K562 (cell line): ENCODE results near the gene SNRPA. TPM values are rescaled to one million over a fixed set of nuclear protein-coding genes. Genes with fewer than 3 reads are reported as not detected.
A peak's percentile ranks its signal among the peaks of the same experiment; 100 is the strongest.

Experiments used
- ARID1B ChIP-seq: fragments of 450-650 bp; IDR thresholded peaks from 2 replicates; pipeline ENCODE4 v1.6.1; 2016; ENCODE audit warnings: antibody characterized with exemption, mild to moderate bottlenecking, inconsistent platforms
- BRD9 ChIP-seq: fragments of 450-650 bp; IDR thresholded peaks from 2 replicates; pipeline ENCODE4 v1.6.1; 2018; ENCODE audit warnings: low read depth; ENCODE audit not compliant: partially characterized antibody
- CHCHD3 ChIP-seq: fragments of 250-450 bp; sonication (Bioruptor Pico); IDR thresholded peaks from 2 replicates; pipeline ENCODE4 v2.1.2; 2022; ENCODE audit warnings: mild to moderate bottlenecking
- CTCF ChIP-seq, 3 experiments: IDR thresholded peaks in 2 of 3; conservative IDR thresholded peaks in 1 of 3; 2 replicates each; pipeline ENCODE4 v1.5.1; 2011 to 2012; ENCODE audit warnings: low read length in 3 of 3, mild to moderate bottlenecking in 3 of 3, control low read depth in 2 of 3, improper control_type of control experiment in 1 of 3, inconsistent platforms in 1 of 3, low read depth in 1 of 3, mixed read lengths in 1 of 3, moderate library complexity in 1 of 3; ENCODE audit not compliant: insufficient read depth in 2 of 3
- DNMT1 ChIP-seq: fragments of 450-650 bp; IDR thresholded peaks from 2 replicates; pipeline ENCODE4 v1.6.1; 2016; ENCODE audit warnings: antibody characterized with exemption, mild to moderate bottlenecking
- E2F3 ChIP-seq: fragments of 250-450 bp; sonication (Bioruptor Pico); IDR thresholded peaks from 2 replicates; pipeline ENCODE4 v1.4.0; 2020; ENCODE audit warnings: mild to moderate bottlenecking
- ELF1 ChIP-seq: fragments of 200-800 bp; sonication (Bioruptor generic); IDR thresholded peaks from 2 replicates; pipeline ENCODE4 v1.6.1; 2016; ENCODE audit warnings: missing genetic modification characterization, missing compliant biosample characterization
- KLF10 ChIP-seq: fragments of 250-450 bp; sonication (Bioruptor Pico); IDR thresholded peaks from 2 replicates; pipeline ENCODE4 v1.6.1; 2021; ENCODE audit warnings: matching md5 sums
- NFATC3 ChIP-seq: fragments of 450-650 bp; IDR thresholded peaks from 2 replicates; pipeline ENCODE4 v1.6.1; 2017; ENCODE audit warnings: mild to moderate bottlenecking
- SMARCB1 ChIP-seq: IDR thresholded peaks from 2 replicates; pipeline ENCODE4 v1.6.1; 2011; ENCODE audit warnings: improper control_type of control experiment, low read depth; ENCODE audit not compliant: insufficient read length
- TEAD1 ChIP-seq, 2 experiments: fragments of 450-650 bp in 1 of 2; sonication (generic) in 1 of 2; formaldehyde crosslinking; IDR thresholded peaks; 2 replicates each; pipeline versions ENCODE4 v1.4.0 to v1.8.0; 2020 to 2022; ENCODE audit warnings: mild to moderate bottlenecking in 2 of 2, missing genetic modification reagents in 1 of 2
- ZBTB40 ChIP-seq, 2 experiments: fragments of 450-650 bp in 1 of 2; sonication (generic) in 1 of 2; formaldehyde crosslinking in 1 of 2; IDR thresholded peaks; 2 replicates each; pipeline versions ENCODE4 v1.7.1 to v1.9.0; 2016 to 2022; ENCODE audit warnings: inconsistent platforms in 1 of 2, mild to moderate bottlenecking in 1 of 2, missing genetic modification reagents in 1 of 2
- ZNF444 ChIP-seq: fragments of 250-450 bp; sonication (Bioruptor Pico); IDR thresholded peaks from 2 replicates; pipeline ENCODE4 v1.4.0; 2020; ENCODE audit warnings: mild to moderate bottlenecking, moderate library complexity
- polyA plus RNA-seq, 8 experiments: library from polyadenylated mRNA; depleted of rRNA in 4 of 8; stranded (reverse) in 5 of 8; unstranded in 3 of 8; fragments of >200 nt; fragmentation: Nextera tagmentation in 2 of 8; fragmentation: Illumina TruSeq in 1 of 8; extraction: Ambion mirVana in 2 of 8; extraction: Trizol in 1 of 8; gene quantifications; 2 replicates each; pipeline versions ENCODE4 v1.2.1 to v1.2.3, GENCODE V29; 2011 to 2014; ENCODE audit warnings: inconsistent platforms in 1 of 8, missing spikeins in 1 of 8
- total RNA-seq, 7 experiments: library from RNA; depleted of rRNA in 6 of 7; stranded (reverse); fragments of >200 nt in 6 of 7; fragmentation: Illumina TruSeq in 2 of 7; extraction: Trizol in 2 of 7; gene quantifications; 2 replicates each; pipeline versions ENCODE4 v1.2.1 to v1.2.3, GENCODE V29; 2011 to 2021; ENCODE audit warnings: low replicate concordance in 1 of 7
- TF ChIP-seq, protein P1 (sequence below): fragments of 450-650 bp; IDR thresholded peaks from 2 replicates; pipeline ENCODE4 v1.6.1; 2016; ENCODE audit warnings: low read depth, mild to moderate bottlenecking, moderate library complexity

SNRPA gene
- total and polyA plus RNA-seq, 9 of the 15 experiments (the other 6 are each of a cell fraction or from before 2014, with no cell fraction given): 16.3 to 311 (median 193) TPM

DNA sequence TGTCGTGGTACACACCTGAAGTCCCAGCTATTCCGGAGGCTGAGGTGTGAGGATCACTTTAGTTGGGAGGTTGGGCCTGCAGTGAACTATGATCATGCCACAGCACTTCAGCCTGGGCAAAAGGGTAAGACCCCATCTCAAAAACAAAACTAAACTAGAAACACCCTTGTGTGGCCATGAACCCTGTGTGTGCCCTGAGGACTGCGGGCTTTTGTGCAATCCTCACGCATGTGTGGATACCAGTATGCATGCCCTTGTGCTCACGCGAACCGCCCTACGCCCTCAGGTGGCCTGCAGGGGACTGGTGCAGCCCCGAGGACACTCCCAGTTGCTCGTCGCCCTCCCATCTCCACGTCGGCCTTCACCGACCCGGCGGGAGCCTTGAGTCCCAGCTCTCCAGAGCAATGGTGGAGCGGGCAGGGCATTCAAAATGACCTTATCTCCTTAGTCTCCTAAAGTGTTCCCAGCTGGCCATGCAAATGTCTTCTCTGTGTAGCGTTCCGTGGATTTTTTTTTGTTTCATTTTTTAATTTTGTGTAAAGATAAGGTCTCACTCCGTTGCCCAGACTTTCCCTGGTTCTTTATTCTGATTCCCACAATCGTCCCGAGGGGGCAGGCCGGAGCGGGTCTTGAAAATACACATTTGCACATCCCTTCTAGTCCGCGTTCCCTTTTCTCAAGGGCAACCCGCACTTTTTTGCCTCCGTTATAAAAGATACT, 47.1 kb downstream of the SNRPA start (continued):
- TF ChIP-seq ZBTB40 (IDR thresholded peaks at IDR 0.05) (peak; percentile 42; the same call in 1 of the 2 replicates), ZBTB40 (CRISPR knock-in tag; IDR thresholded peaks at IDR 0.05) (no peak), E2F3 (CRISPR knock-in tag) (peak; percentile 56; the same call in 1 of the 2 replicates), ZNF444 (CRISPR knock-in tag) (no peak), SMARCB1 (no peak), ELF1 (tag) (no peak), TEAD1 (CRISPR knock-in tag; IDR thresholded peaks at IDR 0.05) (no peak), CHCHD3 (CRISPR knock-in tag) (no peak), DNMT1 (0 out of 2 replicates have a peak, but pooled peaks have one; percentile 76), NFATC3 (0 out of 2 replicates have a peak, but pooled peaks have one; percentile 69), KLF10 (CRISPR knock-in tag) (no peak), ARID1B (peak; percentile 53; the same call in 1 of the 2 replicates), CTCF (IDR thresholded peaks at IDR 0.05 in 2 of 3, conservative IDR thresholded peaks at IDR 0.05 in 1 of 3; ENCODE audit: insufficient read depth in 2 of 3, low read depth in 1 of 3, low read length in 3 of 3) (peak; percentile 33 to 57 (median 55); a peak in 5 of 6 replicates), BRD9 (peak; percentile 74)
- TF ChIP-seq, protein P1, sequence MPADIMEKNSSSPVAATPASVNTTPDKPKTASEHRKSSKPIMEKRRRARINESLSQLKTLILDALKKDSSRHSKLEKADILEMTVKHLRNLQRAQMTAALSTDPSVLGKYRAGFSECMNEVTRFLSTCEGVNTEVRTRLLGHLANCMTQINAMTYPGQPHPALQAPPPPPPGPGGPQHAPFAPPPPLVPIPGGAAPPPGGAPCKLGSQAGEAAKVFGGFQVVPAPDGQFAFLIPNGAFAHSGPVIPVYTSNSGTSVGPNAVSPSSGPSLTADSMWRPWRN: no peak
